NCI-H524 treated with DMSO at 0.1 percent for 48 hours (cell line): ENCODE data around the gene KCNE1.

ENCODE experiments used
- DNase-seq: peaks from one replicate; lab custom pipeline; 2025; lab: John Stamatoyannopoulos, UW

KCNE1 gene

DNA sequence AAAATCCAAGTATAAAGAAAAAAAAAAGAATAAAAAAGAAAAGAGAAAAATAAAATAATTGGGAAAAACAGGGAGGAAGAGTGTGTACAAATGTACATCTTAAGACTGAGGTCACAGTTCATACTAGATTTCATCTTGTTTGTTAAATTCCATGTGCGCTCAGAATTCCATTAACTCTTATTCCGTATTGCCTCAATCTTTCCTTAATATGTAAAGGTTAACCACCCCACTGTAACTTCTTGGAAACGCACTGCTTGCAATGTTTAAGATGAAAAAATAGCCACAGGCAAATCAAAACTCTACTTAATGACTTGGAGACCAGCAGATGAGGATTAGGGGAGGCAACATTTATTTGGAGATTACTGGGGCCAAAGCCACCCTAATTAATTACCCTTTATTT lies 23.9 kb upstream of the KCNE1 start:
- no peak for DNase-seq

- no peak for DNase-seq
Observed at GRCh38 chr21:34534522-34534921, 22.5 kb upstream of the KCNE1 start.

DNA sequence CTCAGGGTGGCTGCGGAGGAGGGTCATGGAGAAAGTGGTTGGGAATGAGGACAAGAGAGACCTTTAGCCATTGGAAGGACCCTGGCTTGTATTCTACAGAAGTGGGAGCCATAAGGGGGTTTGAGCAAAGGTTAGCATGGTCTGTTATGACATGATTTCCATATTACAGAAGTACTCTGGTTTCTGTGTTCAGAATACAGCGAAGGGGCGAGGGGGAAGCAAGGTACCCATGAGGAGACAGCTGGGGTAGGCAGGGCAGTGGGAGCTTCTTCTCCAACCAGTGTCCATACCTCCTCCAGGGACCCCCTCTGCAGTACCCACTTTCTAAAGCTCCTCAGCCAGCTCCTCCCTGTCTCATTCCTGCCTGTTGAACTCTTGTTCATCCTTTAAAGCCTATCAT lies 21.9 kb upstream of the KCNE1 start:
- no peak for DNase-seq

DNA sequence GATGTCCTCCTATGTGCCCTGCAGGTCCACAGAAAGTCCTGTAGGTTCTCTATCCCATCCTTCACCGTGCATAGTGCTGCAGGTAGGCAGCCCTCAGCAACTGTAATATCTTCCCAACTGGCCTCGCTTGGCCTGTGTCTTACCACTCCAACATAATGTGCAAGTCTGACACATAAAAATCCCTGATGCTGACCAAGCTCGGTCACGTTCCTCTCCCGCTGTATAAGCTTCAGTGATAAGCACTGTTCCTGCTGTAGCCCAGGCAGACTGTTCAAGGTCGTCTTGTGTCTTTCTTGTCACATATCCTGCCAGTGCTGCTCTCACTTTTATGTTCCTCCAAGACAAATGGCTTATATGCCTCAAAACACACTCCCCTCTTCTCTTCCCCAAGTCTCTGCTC lies 19.4 kb upstream of the KCNE1 start:
- no peak for DNase-seq

DNA sequence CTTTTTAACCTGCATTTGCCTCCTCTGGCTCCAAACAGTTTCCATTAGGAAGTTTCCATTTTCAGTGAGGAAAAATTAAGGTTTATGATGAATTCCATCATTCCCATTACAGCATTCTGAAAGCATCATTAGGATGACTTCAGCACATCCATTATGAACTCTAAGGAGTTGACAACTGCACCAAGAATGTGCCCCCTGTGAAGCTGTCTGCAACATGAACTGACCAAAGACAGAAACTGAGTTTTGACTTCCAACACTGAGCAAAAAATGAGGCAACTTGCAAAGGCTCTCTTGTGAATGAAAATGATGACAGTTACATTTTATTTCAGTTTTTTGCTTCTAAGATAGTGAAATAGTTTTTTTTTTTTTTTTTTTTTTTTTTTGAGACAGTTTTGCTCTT lies 18.3 kb upstream of the KCNE1 start:
- no peak for DNase-seq

DNA sequence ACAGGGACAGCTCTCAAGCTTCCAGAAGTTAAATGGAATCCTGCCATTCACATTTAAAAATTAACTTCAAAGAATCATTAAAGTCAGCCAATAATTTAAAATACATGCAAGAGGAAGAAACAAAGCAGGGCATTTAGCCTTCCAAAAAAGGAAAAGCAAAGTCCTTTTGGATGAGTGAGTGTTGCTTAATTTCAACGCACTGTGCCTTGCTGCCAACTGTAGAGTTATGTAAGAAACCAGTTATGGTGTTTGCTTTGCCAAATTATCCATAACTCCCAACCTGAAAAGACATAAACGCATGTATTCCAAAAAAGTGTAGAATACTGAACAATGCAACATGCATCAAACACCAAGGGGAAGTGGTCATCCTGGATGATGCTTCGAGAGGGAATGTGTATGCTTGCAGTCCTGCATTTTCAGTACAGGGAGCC lies 16.1 kb upstream of the KCNE1 start:
- no peak for DNase-seq

- no peak for DNase-seq
Observed at GRCh38 chr21:34526618-34527290, 14.7 kb upstream of the KCNE1 start.

GRCh38 chr21:34526241-34526617 lies 14.2 kb upstream of the KCNE1 start:
- no peak for DNase-seq

DNA sequence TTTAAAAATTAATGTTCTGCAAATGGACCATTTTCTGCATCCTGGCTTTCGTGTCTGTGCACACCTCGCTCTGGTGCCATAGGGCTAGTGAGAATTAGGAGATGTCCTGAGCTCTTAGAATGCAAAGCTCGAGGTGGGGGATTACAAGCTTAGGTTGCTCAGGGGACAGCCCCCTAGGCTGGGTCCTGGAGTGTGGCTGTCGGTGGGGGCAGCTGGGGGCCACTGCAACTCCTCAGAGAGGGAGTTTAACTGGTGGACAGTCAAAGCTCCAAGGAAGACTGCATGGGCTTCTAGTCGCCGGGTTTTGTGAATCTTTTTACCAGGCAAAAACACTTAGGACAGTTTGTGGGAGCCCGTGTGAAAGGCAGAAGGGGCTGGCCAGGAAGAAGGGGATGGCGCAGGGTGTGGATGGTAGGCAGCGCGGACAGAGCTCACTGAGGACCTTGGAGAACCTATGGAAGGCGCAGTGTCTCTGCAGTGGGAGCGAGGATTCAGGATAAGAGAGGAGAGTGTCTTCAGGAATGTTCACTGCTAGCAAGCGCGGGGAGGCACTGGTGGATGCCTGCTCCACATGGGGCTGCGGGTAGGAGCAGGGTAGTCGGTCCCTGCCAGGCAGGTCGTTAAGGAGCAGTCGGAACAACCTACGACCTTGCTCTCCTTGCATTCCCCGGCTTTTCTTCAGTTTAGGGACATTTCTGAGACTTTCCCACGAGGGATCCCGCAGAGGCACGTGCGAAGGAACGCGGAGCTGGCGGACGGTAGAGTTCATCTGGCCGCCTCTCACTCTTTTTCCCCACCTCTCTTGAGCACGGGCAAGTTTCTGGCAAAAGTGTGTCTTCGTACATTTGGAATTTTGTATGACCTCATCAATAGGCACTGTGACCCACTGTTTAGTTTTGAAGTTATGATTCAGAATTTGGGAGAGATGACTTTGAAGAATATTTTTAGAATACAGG lies 12.9 kb upstream of the KCNE1 start:
- DNase-seq: no peak

DNA sequence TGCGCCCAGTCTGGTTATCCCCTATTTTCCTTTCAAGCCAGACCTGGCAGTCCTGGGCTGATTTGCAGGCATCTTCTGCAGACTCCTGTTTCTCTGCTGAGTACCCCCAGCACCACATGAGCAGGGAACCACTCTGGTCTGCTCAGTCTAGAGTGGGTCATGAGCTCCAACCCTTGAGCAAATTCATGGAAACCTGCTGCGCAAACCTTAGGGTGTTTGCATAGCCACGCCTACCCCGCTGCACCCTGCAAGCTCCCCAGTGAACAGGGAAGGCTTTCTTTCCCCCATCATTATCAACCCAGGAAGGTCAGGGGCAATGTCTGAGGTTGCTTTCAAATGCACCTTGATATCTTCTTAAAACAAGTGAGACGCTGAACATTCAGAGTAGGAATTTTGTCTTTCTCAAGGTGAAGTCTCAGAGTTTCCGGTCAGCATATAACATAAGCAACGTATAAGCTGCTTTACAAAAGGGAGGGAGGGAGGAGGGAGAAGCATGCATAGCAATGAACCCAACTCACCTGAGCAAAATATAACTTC lies 11.1 kb upstream of the KCNE1 start:
- no peak for DNase-seq

DNA sequence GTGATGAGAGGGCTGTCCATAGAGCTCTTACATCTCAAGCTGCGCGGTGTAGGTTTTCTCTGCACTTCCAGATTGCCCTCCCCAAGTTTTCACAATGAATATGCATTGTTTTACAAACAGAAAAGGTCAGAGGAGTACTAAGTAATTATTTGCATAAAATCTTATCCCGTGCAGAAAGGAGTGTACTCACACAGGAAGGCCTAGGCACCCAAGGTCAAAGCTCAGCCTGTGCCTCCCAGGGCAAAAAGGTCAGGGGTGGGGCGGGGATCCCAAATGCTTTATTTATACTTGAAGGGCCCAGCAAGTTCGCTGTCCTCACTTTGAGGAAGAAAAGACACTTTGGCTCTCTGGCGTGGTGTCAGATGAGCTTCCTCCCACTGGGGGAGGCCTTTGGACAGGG lies 10.3 kb upstream of the KCNE1 start:
- no peak for DNase-seq

- DNase-seq: no peak
Observed at GRCh38 chr21:34521561-34521960, 9.6 kb upstream of the KCNE1 start.

GRCh38 chr21:34520764-34521508 lies 8.9 kb upstream of the KCNE1 start:
- no peak for DNase-seq

DNA sequence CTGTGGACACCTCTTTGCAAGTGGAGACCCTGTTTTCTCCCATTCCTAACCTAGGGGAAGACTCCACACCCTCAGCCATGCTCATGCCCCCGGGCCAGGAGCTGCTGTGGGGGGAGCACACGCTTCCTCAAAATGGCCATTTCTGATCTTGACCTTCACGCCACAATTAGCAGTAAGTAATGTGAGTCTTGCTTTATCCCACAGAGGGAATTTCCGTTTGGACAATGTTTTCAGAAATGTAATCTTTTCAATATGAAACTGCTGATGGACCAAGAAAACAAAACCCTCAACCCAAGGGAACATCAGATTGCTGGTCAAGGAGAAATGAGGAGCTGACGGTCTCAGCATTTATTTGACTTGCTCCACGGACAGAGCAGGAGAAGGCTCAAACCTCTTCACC lies 8.3 kb upstream of the KCNE1 start:
- no peak for DNase-seq

GRCh38 chr21:34519694-34520093 lies 7.7 kb upstream of the KCNE1 start:
- no peak for DNase-seq

- DNase-seq: no peak
Observed at GRCh38 chr21:34519016-34519415, 7.0 kb upstream of the KCNE1 start.

GRCh38 chr21:34518301-34518700 lies 6.3 kb upstream of the KCNE1 start:
- DNase-seq: no peak

- DNase-seq: no peak
Observed at GRCh38 chr21:34517491-34518245, 5.7 kb upstream of the KCNE1 start.

DNA sequence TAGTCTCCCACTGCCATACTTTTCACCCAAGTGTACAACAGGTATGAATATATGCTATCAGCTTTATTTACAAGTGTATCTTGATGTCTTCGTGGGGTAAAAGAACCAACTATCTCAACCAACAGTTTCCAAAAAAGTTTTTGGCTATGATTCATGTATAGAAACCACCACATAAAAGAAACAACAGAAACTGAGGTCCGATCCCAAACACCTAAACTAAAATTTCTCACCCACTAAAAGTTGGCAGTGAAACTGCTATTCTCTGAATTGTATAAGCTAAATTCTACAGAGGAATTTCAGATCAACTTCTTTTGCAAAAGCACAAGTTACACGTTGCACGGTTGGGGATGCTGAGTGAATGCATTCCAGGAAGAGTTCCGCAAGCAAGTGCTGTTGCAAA lies 5.0 kb upstream of the KCNE1 start:
- no peak for DNase-seq

- no peak for DNase-seq
Observed at GRCh38 chr21:34514576-34515115, 2.6 kb upstream of the KCNE1 start.

GRCh38 chr21:34513129-34513675 lies 1.2 kb upstream of the KCNE1 start:
- peak; percentile 17 for DNase-seq
